Putamen (tissue), 1 donor: ENCODE measurements around the gene ITPR3.

Source experiments
- DNase-seq: peaks from one replicate; pipeline ENCODE4 v3.0.0-alpha.2; 2016; ENCODE audit warnings: low spot score

Gene ITPR3

DNA sequence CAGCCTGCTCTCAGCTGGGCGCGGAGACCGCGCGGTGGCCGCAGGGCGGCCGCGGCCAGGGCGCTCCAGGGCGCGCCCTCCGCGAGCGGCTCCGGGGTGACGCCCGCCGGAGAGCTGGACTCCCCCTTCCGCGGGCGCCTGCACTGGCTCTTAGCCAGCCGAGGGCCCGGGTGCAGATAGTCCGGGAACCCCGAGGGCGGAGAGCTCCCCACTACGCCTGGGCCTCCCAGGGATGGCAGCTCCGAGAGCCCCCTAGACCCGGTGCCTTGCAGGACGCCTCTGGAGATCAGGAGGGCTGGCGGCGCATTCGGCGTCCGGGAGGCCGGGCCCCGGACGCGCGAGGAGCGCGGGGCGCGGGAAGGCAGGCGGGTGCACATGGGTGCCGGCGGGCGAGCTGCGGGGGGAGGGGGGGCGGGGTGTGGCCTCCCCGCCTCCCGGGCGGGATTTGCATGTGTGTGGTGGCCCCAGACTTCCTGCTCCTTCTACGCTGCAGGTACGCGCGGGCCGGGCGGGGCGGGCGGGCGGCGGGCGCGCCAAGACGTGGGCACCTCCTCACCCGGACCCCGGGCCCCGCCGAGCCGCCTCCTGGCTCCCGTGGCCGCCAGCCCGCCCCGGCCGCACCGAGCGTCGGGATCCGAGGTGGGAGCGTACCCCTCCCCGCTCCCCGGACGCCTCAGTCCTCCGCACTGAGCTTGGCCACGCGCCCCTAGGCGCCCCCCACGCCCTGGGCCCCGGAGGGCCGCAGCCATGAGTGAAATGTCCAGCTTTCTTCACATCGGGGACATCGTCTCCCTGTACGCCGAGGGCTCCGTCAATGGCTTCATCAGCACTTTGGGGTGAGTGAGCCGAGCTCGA is at the start of gene ITPR3:
ITPR3 (plus strand) TSS at position 467 of the 855 bp plus-strand sequence; CDS start at position 748, 281 bp downstream.
- no peak for DNase-seq

DNA sequence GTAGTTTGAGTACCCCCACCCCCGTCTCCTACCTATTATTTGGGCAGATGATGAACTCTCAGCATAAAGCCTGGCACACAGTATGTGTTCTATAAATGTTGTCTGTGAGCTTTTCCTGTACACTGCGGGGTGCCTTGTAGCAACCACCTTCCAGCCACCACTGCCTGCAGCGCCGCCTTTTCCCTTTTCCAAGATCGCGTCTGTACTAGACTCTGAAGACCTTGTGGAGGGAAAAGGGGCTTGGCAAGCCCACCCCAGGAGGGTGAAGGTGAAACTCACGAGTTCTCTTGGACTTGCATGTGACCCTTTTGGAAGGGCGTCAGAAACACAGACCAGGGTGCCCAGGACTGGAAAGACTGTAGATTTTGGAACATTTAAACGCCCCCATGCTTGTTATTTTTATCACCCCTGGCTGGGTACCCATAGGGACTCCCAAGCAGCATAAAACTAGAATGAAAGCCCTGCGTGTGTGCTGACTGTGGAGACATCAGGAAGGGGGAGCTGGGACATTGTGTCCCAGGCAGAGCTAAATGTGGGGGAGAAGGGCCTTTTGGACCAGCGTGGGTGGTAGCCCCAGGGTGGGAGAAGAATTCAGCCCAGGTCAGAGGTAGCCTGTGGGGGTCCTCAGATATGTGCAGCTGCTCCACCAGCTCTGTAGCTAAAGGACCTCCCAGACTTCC is 49.3 kb upstream of the ITPR3 start:
- DNase-seq: no peak

DNA sequence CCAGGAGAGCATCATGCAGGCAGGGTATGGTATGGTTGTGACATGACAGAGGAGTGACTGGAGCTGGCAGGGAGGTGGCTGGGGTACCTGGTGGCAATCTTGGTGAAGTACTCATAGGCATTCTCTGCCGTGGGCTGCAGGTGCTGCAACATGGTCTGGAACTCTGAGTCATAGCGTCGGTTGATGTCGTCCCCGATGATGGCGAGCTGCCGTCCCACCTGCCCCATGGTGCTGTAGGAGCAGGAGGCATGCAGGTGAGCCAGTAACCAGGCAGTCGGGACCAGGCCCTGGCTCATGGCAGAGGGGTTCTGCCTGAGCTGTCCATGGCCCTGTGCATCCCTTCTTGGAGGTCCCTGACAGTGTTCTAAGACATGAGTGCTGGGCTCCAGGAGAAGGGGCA is 45.9 kb upstream of the ITPR3 start:
- DNase-seq: no peak

DNA sequence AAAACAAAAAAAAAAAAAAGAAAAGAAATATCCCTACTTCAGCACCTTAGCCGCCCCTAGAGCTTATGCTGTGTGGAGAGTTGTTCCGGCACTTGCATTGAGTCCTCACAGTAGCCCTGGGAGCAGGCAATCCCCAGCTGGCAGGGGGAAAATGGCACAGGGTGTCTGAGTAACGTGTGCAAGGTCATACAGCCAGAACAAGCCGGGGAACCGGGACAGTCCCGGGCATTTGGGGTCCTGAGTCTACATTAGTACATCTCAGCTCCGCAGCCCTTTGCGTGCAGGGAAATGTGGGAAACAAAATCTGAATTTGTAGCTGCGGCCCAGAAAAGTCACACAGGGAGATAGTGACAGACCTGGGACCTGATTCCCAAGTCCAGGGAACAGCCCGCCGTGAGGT is 44.5 kb upstream of the ITPR3 start:
- no peak for DNase-seq

DNA sequence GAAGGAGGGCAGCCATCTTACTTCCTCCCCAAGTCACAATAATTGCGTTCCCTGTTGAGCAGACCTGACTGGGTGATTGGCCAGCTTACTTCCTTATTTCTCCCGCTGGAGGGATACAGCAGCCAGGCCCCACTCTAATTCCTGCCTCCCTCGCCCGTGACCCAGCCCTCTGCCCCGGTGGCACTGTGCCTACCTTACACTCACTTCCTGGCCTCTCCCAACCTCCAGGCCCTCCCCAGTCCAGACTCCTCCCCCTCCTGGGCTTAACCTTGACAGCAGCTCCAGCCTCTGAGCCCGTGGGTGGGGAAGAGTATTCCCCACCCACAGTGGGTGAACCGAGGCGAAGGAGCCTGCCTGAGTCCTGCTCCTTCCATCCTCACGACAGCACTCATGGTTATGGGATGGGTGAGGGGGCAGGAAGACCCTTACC is 44.0 kb upstream of the ITPR3 start:
- no peak for DNase-seq

DNA sequence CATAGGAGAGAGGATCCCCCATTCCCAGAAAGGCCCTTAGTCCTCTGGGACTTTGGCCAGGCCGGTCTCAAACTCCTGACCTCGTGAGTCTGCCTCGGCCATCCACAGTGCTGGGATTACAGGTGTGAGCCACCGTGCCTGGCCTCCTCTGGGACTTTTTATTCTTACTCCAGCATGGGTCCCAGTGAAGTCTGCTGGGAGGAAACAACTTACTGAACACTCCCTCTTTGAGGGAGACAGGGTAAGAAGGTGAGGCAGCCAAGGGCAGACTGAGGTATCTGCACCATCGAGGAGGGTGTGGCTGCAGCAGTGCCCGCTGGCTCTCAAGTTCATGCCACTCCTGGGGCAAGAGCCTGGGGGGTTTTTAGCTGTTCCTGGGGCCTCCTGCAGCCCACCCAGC is 43.4 kb upstream of the ITPR3 start:
- no peak for DNase-seq

DNA sequence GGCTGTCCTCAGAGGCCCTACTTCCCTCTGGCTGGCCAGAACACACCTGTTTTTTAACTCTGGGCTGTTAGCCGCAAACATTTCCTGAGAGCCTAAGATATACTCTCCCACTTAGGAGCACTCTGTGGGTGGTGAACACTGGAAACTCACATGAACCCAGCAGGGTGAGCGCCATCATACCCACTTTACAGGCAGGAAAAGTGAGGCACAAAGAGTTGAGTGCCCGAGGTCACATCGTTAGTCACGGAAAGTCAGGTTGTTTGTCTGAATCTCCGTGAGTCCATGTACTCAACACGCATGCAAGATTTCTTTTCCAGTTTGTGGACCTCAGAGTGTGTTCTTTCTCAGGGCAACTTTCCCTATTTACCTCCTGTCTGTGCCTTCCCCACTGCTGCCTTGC is 43.0 kb upstream of the ITPR3 start:
- DNase-seq: no peak

DNA sequence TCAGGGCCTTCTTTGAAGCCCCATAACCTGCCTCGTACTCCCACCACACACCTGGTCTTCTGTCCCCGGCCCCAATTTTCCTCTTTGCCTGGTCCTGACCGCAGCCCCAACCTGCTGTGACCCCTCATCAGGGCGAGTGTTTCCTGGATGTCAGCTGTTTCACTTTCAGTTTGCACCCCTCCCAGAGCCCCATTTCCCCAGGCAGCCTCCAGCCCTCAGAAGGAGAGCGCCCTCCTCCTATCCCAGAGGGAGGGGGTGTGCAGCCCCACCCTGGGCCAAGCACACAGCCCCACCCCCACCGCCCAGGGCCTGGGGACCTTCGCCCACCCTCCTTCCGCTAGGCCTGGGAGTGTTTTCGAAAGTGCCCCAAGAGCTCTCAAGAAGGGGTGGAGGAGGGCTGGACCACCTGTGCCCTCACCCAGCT is 42.5 kb upstream of the ITPR3 start:
- DNase-seq: no peak

DNA sequence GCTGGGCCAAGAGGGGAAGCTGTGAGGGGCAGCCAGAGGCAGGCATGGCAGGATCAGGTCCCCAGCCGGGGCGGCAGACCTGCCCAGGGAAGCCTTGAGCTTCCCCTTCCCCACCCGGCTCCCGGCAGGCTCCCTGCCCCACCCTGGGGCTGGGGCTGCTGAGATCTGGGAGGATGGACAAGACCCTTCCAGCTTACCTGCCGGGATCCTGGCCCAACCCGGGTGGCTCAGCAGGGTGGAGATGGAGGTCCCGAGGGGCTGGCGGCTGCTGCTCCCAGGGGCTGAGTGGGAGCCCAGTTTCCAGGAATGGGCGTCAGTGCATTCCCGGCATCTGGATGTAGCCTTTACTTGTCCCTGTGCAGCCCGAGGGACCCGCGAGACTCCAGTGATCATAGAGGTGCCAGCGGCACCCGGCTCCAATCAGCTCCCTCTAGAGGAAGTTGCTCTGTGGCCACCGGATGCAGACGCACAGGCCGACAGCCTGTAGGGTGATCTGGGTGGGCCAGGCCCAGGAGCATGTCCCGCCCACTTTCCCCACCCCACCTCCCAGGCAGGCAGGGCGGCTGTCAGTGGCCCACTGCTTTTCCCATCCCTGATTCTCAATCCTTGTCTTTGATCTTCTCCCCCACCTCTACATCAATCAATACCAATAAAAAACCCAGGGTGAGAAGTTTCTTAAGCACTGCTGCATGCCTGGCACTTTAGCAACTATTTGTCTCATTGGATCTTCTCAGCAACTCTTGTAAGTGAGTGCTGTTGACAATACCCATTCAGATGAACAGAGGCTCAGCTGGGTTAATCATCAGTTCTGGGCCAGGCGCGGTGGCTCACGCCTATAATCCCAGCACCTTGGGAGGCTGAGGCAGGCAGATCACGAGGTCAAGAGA is 41.1 kb upstream of the ITPR3 start, which contains the start of gene BAK1:
BAK1 (minus strand) TSS at position 449 of the 887 bp plus-strand sequence. CDS start 2,672 bp downstream, outside the sequence.
- peak; percentile 94 for DNase-seq

DNA sequence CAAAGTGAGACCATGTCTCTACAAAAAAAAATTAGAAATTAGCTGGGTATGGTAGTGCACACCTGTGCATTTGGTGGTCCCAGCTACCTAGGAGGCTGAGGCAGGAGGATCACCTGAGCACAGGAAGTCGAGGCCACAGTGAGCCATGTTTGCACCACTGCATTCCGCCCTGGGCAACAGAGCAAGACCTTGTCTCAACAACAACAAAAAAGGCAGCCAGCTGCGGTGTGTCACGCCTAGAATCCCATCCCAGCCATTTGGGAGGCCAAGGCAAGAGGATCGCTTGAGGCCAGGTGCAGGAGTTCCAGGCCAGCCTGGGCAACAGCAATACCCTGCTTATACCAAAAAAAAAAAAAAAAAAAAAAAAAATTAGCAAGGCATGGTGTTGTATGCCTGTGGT is 39.9 kb upstream of the ITPR3 start:
- no peak for DNase-seq

DNA sequence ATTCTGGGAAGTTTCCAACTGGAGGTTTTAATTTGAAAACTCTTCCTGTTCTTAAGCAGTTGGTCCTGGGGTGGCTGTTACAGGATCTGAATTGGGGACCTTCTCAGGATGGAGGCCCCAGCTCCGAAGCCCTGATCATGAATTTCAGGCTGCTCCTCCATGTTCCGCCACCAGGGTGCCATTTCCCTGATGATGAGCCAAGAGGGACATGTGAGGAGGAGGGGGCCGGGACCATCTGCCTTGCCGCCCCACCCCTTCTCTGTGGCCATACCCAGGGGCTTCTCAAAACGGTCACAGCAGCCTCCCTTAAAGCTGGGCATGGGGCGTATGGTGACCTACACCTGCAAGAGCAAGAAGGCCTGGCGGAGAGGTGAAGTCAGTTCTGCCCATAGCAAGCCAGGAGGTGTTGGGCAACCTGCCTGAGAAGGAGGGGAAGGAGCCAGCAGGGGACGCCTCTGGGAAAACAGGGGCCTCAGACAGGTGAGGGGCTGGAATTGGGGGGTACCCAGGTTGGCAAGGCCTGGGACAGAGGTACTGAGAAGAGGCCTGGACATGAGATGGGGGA is 37.4 kb upstream of the ITPR3 start:
- DNase-seq: no peak

DNA sequence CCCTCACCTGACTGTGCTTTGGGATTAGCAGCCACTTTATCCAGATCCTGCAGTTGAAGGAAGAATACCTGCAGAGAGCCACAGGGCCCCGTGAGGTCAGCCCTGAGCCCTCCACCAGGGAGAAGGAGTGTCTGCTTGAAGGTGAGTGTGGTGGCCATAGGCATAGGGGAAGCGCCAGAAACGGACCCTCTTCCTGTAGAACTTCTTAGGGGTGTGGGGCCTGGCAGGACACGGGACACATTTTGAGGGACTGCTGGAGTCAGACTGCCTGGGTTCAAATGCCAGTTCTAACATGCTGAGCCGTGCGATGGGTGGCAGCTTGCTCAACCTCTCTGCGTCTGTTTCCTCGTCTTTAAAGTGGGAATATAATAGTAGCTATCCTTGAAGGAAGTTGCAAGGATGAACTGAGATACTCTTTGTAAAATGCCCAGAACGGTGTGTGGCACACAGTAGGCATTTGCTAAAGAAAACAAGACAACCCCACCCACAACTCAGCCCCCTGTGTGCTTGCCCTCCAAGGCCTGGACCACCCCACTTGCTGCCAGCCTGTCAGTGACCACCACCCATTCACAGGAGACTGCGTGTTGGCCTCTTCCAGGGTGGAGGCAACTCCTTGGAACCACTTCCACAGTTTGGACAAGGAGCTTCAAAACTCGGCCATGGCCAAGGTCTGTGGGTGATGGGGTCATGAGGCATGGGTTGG is 36.3 kb upstream of the ITPR3 start:
- no peak for DNase-seq

DNA sequence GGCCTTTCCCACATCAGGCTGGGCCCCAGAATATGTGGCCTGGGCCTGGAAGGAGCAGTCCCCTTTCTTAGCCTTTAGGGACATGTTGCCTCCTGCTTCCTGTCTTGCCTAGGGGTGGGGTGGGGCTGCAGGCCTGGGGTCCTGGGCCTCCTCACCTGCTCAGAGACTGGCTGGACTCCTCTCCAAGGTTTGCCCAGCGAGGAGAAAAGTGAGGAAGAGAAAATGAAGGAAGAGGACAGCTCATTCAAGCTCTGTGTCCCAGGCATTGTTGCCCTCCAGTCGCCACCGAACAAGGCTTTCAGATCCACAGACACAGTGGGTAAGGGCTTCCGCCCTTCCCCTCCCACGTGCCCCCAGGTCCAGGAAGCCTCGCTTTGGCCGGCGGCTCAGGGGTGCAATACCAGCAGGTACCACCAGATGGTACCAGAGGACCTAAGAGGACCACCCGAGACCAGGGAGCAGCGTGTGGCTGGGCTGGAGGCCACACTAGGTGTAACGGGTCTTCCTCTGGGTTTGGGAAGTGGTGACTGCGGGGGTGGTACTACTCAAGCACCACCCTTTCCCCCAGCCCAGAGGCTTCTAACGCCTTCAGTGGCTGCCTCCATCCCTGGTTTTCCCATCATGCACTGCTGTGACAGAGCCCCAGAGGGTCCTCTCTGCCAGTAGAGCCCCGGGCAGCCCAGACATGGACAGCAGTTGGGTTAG is 35.6 kb upstream of the ITPR3 start:
- DNase-seq: peak; percentile 55

DNA sequence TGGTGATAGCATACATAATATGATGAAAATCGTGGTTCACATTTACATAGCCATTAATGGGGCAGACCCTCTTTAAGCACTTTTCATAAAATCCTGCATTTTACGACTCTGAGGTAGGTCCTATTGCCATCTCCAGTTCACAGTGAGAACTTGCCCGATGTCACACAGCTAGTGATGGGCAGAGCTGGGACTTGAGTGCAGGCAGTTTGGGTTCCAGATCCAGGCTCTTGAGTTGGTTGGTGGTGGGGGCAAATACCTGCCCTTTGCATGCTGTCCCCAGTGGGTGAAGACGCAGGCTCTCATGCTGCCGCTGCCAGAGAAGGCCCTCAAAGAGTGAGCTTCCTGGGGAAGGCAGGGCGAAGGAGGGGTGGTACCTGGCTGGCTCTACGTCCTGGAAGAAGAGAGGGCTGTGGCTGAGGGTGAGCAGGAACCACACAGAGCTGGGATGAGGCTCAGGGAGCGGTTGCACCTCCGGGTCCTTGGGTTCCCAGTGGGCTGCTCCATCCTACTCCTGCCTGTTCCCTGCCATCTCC is 34.9 kb upstream of the ITPR3 start:
- no peak for DNase-seq

DNA sequence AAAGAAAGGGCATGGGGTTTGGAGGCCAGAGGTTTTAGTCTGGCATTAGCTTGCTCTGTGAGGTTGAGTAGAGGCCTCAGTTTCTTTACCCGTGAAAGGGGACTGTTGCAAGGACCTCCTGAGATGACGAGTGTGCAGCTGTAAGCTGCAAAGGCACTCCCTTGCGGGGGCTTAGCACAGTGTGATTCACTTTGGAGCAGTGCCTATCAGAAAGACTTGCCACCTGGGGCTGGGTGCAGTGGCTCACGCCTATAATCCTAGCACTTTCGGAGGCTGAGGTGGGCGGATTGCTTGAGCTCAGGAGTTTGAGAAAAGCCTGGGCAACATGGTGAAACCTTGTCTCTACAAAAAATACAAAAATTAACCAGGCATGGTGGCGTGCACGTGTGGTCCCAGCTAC is 33.6 kb upstream of the ITPR3 start:
- peak; percentile 80 for DNase-seq

DNA sequence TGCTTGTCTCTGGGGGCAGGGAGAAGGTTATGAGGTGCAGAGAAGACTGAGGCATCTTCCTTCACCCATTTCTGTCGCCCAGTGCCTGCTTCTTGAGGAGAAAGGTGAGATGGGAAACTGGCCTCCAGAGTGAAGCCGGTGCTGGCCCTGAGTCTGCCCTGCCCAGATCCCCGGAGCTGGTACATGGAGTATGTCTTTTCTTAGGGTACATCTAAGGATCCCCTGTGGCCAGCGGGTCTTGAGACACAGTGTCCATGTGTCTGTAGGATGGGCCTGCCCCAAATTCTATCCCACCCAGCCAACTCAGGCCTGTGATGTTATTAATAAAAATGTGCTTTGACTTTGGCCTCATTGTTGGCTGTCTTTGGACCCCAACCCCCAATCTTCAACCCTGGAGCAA is 32.2 kb upstream of the ITPR3 start:
- DNase-seq: no peak

DNA sequence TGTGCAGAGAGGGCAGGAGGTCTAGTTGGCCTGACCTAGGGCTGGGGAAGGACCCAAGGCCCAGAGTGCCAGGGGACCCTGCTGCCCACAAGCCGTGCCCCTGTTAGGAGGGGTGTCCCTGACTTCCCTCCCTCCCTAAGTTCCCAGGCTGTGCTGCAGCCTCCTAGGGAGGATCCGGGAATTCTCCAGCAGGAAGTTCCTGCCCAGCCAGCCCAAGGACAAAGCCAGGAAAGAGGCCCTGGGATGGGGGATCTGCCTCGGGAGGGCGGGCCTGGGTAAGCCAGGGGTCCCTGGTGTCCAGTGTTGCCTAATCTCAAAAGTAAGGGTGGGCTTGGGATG is 31.8 kb upstream of the ITPR3 start:
- DNase-seq: no peak

DNA sequence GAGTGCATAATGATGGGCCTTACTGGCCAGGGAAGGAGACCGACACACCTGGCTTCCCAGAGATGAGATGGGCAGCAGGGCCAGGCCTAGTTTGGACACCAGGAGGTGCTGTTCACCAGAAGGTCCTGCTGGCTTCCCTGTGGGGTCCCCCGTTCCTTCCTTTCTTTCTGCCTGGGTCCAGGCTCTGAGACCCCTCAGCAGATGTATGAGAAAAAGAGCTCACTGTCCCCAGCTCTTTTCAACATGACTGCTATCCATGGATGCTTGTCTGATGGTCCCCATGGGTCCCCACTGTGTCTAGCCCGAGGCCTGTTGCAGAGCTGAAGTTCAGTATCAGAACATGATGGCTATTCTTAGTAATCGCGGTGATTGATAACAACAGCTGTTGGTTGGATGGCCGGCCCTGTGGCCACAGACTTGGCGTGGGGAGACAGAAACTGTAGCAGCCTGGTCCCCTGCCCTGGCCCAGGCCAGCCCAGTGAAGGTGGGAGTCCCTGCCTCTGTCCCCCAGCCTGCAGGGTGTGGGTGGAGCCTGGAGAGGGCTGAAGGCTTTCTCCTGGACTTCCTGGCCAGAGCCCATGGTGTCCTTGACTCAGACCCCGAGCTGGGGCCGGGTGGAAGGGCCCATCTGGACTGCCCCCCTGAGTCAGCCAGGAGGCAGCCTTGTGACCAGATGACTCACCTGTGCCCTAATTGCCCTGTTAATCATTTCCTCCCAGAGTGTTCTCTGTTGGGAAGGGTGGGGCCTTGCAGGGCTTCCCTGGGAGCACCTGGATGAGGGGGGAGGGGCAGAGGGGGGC is 31.2 kb upstream of the ITPR3 start:
- no peak for DNase-seq

DNA sequence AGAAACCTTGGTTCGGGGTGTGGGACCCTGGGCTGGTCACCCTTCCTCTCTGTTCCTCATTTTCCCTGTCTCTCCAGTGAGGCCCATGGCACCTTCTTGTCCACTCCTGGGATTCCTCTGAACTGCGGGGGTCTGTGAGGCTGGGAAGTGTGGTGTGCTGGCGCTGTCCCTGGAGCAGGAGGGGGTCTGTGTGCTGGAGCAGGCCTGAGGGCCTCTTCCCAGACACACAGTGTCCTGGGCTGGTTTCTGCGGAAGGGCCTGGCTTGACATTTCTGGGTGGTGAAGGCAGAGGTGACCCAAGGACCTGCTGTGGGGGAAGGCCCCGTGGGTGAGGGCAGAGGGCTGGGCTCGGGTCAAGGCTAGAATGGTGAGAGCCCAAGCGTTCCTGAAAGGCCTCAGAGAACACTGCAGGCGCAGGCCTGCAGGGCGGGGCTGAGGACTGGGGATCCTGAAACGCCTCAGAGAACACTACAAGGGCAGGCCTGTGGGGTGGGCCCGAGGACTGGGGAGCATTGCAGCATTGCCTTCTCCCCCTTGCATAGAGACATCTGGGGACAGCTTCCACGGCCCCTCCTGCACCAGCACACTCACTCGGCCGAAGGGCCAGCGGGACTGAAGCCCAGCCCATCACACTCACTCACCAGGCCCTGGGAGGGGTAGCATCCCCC is 30.5 kb upstream of the ITPR3 start:
- DNase-seq: no peak
